ENCODE results near the gene EPHB1.

EPHB1 gene

GRCh38 chr3:134883697-134884385 lies 88.8 kb downstream of the EPHB1 start:
- 79% methylated on average over 4 of the region's 5 CpGs for WGBS
- Histone ChIP-seq H3K4ac (ENCODE audit: low read depth in 1 of 2, low read length in 2 of 2) (no peak overlapping the region), H4K91ac (ENCODE audit: low read length) (no peak overlapping the region)

GRCh38 chr3:134885877-134886621 lies 91.0 kb downstream of the EPHB1 start:
- Histone ChIP-seq H2BK5ac (ENCODE audit: low read depth, low read length, poor library complexity, severe bottlenecking) (no peak overlapping the region), H3K27ac (ENCODE audit: low read length, poor library complexity, severe bottlenecking) (peak overlapping the region; percentile 57), H2BK120ac (ENCODE audit: low read depth, low read length) (no peak overlapping the region), H3K79me1 (replicated peaks; ENCODE audit: low read length, poor library complexity, severe bottlenecking) (peaks cover 2% of the 10 kb centered on the region), H4K8ac (ENCODE audit: low read length) (no peak overlapping the region), H3K9me3 (ENCODE audit: control insufficient read depth, low read length) (peaks cover 3% of the 10 kb centered on the region), H3K4me1 (ENCODE audit: control insufficient read depth, insufficient read depth, low read depth, low read length) (peaks cover 11% of the 10 kb centered on the region), H3K18ac (ENCODE audit: low read depth in 1 of 2, low read length in 2 of 2) (no peak overlapping the region), H3K36me3 (ENCODE audit: control insufficient read depth in 1 of 2, insufficient read depth in 2 of 2, low read depth in 1 of 2, low read length in 2 of 2) (no peaks in the 10 kb centered on the region), H3K14ac (ENCODE audit: low read length in 2 of 2) (no peak overlapping the region), H2AK5ac (ENCODE audit: low read length, severe bottlenecking) (no peak overlapping the region), H2BK12ac (ENCODE audit: low read length in 2 of 2) (no peak overlapping the region), H3K4ac (ENCODE audit: low read depth in 1 of 2, low read length in 2 of 2) (no peak overlapping the region), H2AFZ (ENCODE audit: low read depth, low read length) (no peak overlapping the region), H3K4me2 (ENCODE audit: low read length, poor library complexity, severe bottlenecking) (no peak overlapping the region), H3K27me3 (ENCODE audit: control insufficient read depth in 1 of 2, insufficient read depth in 1 of 2, low read length in 2 of 2) (no peaks in the 10 kb centered on the region), H4K91ac (ENCODE audit: low read length) (no peak overlapping the region), H2BK15ac (ENCODE audit: low read depth, poor library complexity, severe bottlenecking) (no peak overlapping the region), H3K23ac (ENCODE audit: low read length in 2 of 2) (no peak overlapping the region), H3K4me3 (ENCODE audit: insufficient read depth in 1 of 2, low read depth in 1 of 2, low read length in 2 of 2) (no peak overlapping the region), H3K9ac (ENCODE audit: low read length) (no peak overlapping the region)
- WGBS, result 68% methylated on average over 5 of the region's 6 CpGs
- DNase-seq, result no peak

More at GRCh38 chr3:134883697-134884385, 88.8 kb downstream of the EPHB1 start:
- Histone ChIP-seq H3K36me3 (ENCODE audit: control insufficient read depth in 1 of 2, insufficient read depth in 2 of 2, low read depth in 1 of 2, low read length in 2 of 2) (no peaks in the 10 kb centered on the region), H4K8ac (ENCODE audit: low read length) (no peak overlapping the region), H3K27me3 (ENCODE audit: control insufficient read depth in 1 of 2, insufficient read depth in 1 of 2, low read length in 2 of 2) (no peaks in the 10 kb centered on the region), H3K14ac (ENCODE audit: low read length in 2 of 2) (no peak overlapping the region), H3K23ac (ENCODE audit: low read length in 2 of 2) (no peak overlapping the region), H3K4me1 (ENCODE audit: control insufficient read depth, insufficient read depth, low read depth, low read length) (peaks cover 14% of the 10 kb centered on the region), H3K79me1 (replicated peaks; ENCODE audit: low read length, poor library complexity, severe bottlenecking) (peaks cover 5% of the 10 kb centered on the region), H2AFZ (ENCODE audit: low read depth, low read length) (no peak overlapping the region), H3K4me3 (ENCODE audit: insufficient read depth in 1 of 2, low read depth in 1 of 2, low read length in 2 of 2) (no peak overlapping the region), H2BK5ac (ENCODE audit: low read depth, low read length, poor library complexity, severe bottlenecking) (no peak overlapping the region), H3K9ac (ENCODE audit: low read length) (no peak overlapping the region), H3K9me3 (ENCODE audit: control insufficient read depth, low read length) (no peaks in the 10 kb centered on the region), H2BK12ac (ENCODE audit: low read length in 2 of 2) (no peak overlapping the region), H3K4me2 (ENCODE audit: low read length, poor library complexity, severe bottlenecking) (no peak overlapping the region), H3K27ac (ENCODE audit: low read length, poor library complexity, severe bottlenecking) (no peak overlapping the region), H2AK5ac (ENCODE audit: low read length, severe bottlenecking) (no peak overlapping the region), H2BK120ac (ENCODE audit: low read depth, low read length) (no peak overlapping the region), H3K18ac (ENCODE audit: low read depth in 1 of 2, low read length in 2 of 2) (no peak overlapping the region), H2BK15ac (ENCODE audit: low read depth, poor library complexity, severe bottlenecking) (no peak overlapping the region)
- DNase-seq, result no peak

GRCh38 chr3:134886991-134887390 lies 91.9 kb downstream of the EPHB1 start:
- H2AFZ ChIP-seq (ENCODE audit: low read depth, low read length), result no peak overlapping the region
- no peak overlapping the region for H3K4me2 ChIP-seq (ENCODE audit: low read length, poor library complexity, severe bottlenecking)
- no peak overlapping the region for H4K91ac ChIP-seq (ENCODE audit: low read length)
- no peak overlapping the region for H3K4ac ChIP-seq (ENCODE audit: low read depth in 1 of 2, low read length in 2 of 2)
- no peak overlapping the region for H4K8ac ChIP-seq (ENCODE audit: low read length)
- no peak overlapping the region for H2BK15ac ChIP-seq (ENCODE audit: low read depth, poor library complexity, severe bottlenecking)
- no peak overlapping the region for H2AK5ac ChIP-seq (ENCODE audit: low read length, severe bottlenecking)
- H3K18ac ChIP-seq (ENCODE audit: low read depth in 1 of 2, low read length in 2 of 2), result no peak overlapping the region
- H3K4me3 ChIP-seq (ENCODE audit: insufficient read depth in 1 of 2, low read depth in 1 of 2, low read length in 2 of 2), result no peak overlapping the region
- no peak overlapping the region for H2BK5ac ChIP-seq (ENCODE audit: low read depth, low read length, poor library complexity, severe bottlenecking)
- H3K36me3 ChIP-seq (ENCODE audit: control insufficient read depth in 1 of 2, insufficient read depth in 2 of 2, low read depth in 1 of 2, low read length in 2 of 2), result no peaks in the 10 kb centered on the region
- H3K9ac ChIP-seq (ENCODE audit: low read length), result no peak overlapping the region
- H2BK120ac ChIP-seq (ENCODE audit: low read depth, low read length), result no peak overlapping the region
- H3K4me1 ChIP-seq (ENCODE audit: control insufficient read depth, insufficient read depth, low read depth, low read length), result peaks cover 11% of the 10 kb centered on the region
- no peak overlapping the region for H2BK12ac ChIP-seq (ENCODE audit: low read length in 2 of 2)
- no peak overlapping the region for H3K14ac ChIP-seq (ENCODE audit: low read length in 2 of 2)
- H3K79me1 ChIP-seq (replicated peaks; ENCODE audit: low read length, poor library complexity, severe bottlenecking), result peaks cover 2% of the 10 kb centered on the region
- peaks cover 12% of the 10 kb centered on the region for H3K9me3 ChIP-seq (ENCODE audit: control insufficient read depth, low read length)
- no peak for DNase-seq
- WGBS, result 56% methylated on average over 3 of the region's 4 CpGs
- no peak overlapping the region for H3K27ac ChIP-seq (ENCODE audit: low read length, poor library complexity, severe bottlenecking)
- no peaks in the 10 kb centered on the region for H3K27me3 ChIP-seq (ENCODE audit: control insufficient read depth in 1 of 2, insufficient read depth in 1 of 2, low read length in 2 of 2)
- H3K23ac ChIP-seq (ENCODE audit: low read length in 2 of 2), result no peak overlapping the region

- Histone ChIP-seq H3K4me2 (ENCODE audit: low read length, poor library complexity, severe bottlenecking) (no peak overlapping the region), H3K9me3 (ENCODE audit: control insufficient read depth, low read length) (peaks cover 13% of the 10 kb centered on the region), H3K14ac (ENCODE audit: low read length in 2 of 2) (no peak overlapping the region), H3K18ac (ENCODE audit: low read depth in 1 of 2, low read length in 2 of 2) (no peak overlapping the region), H3K4me3 (ENCODE audit: insufficient read depth in 1 of 2, low read depth in 1 of 2, low read length in 2 of 2) (no peak overlapping the region), H3K4ac (ENCODE audit: low read depth in 1 of 2, low read length in 2 of 2) (no peak overlapping the region), H2AK5ac (ENCODE audit: low read length, severe bottlenecking) (no peak overlapping the region), H2BK15ac (ENCODE audit: low read depth, poor library complexity, severe bottlenecking) (no peak overlapping the region), H3K27me3 (ENCODE audit: control insufficient read depth in 1 of 2, insufficient read depth in 1 of 2, low read length in 2 of 2) (no peaks in the 10 kb centered on the region), H3K4me1 (ENCODE audit: control insufficient read depth, insufficient read depth, low read depth, low read length) (peaks cover 11% of the 10 kb centered on the region), H4K91ac (ENCODE audit: low read length) (no peak overlapping the region), H2BK120ac (ENCODE audit: low read depth, low read length) (no peak overlapping the region), H2BK12ac (ENCODE audit: low read length in 2 of 2) (no peak overlapping the region), H2BK5ac (ENCODE audit: low read depth, low read length, poor library complexity, severe bottlenecking) (no peak overlapping the region), H3K9ac (ENCODE audit: low read length) (no peak overlapping the region), H3K36me3 (ENCODE audit: control insufficient read depth in 1 of 2, insufficient read depth in 2 of 2, low read depth in 1 of 2, low read length in 2 of 2) (no peaks in the 10 kb centered on the region), H4K8ac (ENCODE audit: low read length) (no peak overlapping the region), H3K23ac (ENCODE audit: low read length in 2 of 2) (no peak overlapping the region), H2AFZ (ENCODE audit: low read depth, low read length) (no peak overlapping the region), H3K27ac (ENCODE audit: low read length, poor library complexity, severe bottlenecking) (no peak overlapping the region), H3K79me1 (replicated peaks; ENCODE audit: low read length, poor library complexity, severe bottlenecking) (peaks cover 2% of the 10 kb centered on the region)
- DNase-seq, result no peak
Observed at GRCh38 chr3:134887536-134887935, 92.5 kb downstream of the EPHB1 start.
